Sciatic nerve (tissue), 2 donors: ENCODE results near the gene SEC14L1. TPM values are rescaled to one million over a fixed set of nuclear protein-coding genes. Genes with fewer than 3 reads are reported as not detected.

Source experiments
- ATAC-seq: fragments of 200-7000 bp; cut with Tn5 transposase; one replicate; pipeline ENCODE4 v1.9.1; 2020; ENCODE audit warnings: mild to moderate bottlenecking, moderate library complexity
- DNase-seq: peaks from one replicate; pipeline ENCODE4 v3.0.0-alpha.2; 2020; ENCODE audit warnings: low spot score
- intact Hi-C: fragments of 100-400 bp; cut with DNase I; formaldehyde crosslinking; loops from one replicate; pipeline ENCODE4 v1.14.2; 2022
- total RNA-seq: library from RNA; stranded (reverse); fragmentation: NEBNext Ultra II Directional; extraction: Animal tissue kit (Norgen Biotek cat#: 25700); gene quantifications from one replicate; pipeline ENCODE4 v1.2.1, GENCODE V29; 2021
- donor health status: DM: no; HTN: no; CAD: no.
- donor health status: DM: no; HTN: no; CAD: no.

SEC14L1 gene
- total RNA-seq, 1 donor from 2014 or later = 130 TPM

DNA sequence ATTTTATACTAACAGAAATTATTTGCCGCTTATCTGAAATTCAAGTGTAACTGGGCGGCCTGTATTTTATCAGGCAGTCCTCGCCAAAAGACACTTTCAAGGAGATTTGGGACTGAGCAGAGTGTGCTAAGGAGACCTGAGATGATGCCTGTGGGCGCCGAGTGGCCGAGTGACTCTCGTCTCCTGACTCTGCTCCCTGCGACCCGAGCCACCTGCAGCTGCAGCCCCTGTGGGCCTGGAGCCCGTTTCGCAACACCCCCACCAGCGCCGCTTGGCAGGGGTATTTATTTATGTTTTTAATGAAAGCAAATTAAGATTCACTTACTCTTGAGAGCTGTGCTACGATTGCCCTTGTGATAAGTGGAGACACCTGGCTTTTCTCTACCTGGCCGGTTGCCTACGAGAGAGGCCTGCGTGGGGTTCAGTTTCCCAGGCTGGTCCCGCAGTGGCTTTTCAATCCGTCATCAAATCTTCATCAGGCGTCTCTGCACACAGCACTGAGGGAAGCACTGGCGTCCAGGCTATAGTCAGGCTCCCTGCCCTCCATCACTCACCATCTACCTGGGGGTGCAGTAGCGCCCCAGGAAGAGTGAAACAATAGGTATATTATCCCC, 124.0 kb downstream of the SEC14L1 start:
- intact Hi-C loops = no loop called here
- ATAC-seq (peak; percentile 87), DNase-seq (no peak)

- DNase-seq (no peak), ATAC-seq (no peak)
- intact Hi-C loops = no loop called here
These were observed 125.4 kb downstream of the SEC14L1 start for GRCh38 chr17:77266213-77266612.
